Measurements from ENCODE around the gene CTNNA2. TPM values are rescaled to one million over a fixed set of nuclear protein-coding genes. Genes with fewer than 3 reads are reported as not detected.

Gene CTNNA2
- total and polyA plus RNA-seq, 9 donors: 0.32 to 1.4 (median 0.37) TPM; not detected in 3

DNA sequence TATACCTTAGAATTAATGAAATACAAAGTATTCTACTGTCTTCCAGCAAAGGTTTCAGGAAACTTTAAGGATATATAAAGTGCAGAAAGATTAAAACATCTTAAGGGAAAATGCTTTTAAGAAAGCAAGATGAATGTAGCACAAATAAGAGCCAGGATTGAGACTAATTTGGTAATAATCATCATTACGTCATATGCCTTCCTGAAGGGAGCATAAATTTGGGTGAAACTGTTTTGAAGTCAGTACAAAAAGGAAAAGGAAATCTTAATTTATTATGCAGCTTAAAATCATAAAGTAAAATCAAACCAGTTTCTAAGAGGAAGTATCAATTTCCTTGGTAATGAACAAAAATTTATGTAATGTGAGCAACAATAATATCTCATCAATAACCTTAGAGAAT lies 221.7 kb downstream of the CTNNA2 start:
- intact Hi-C loops (cut with DNase I): no loop called here
- WGBS, 3 donors: 63 to 85% (median 72%) methylated on average over 1 of the region's 1 CpG
- Histone ChIP-seq H3K9me3 (no peaks in the 10 kb centered on the region), H3K36me3 (no peaks in the 10 kb centered on the region), H3K27me3 (no peaks in the 10 kb centered on the region), H3K4me3 (no peak overlapping the region), H3K27ac (no peak overlapping the region), H3K4me1 (ENCODE audit: insufficient read depth) (no peaks in the 10 kb centered on the region)
- DNase-seq: no peak
- TF ChIP-seq POLR2A (IDR thresholded peaks at IDR 0.05) (no peak), EP300 (IDR thresholded peaks at IDR 0.05) (no peak), CTCF (IDR thresholded peaks at IDR 0.05) (no peak)

DNA sequence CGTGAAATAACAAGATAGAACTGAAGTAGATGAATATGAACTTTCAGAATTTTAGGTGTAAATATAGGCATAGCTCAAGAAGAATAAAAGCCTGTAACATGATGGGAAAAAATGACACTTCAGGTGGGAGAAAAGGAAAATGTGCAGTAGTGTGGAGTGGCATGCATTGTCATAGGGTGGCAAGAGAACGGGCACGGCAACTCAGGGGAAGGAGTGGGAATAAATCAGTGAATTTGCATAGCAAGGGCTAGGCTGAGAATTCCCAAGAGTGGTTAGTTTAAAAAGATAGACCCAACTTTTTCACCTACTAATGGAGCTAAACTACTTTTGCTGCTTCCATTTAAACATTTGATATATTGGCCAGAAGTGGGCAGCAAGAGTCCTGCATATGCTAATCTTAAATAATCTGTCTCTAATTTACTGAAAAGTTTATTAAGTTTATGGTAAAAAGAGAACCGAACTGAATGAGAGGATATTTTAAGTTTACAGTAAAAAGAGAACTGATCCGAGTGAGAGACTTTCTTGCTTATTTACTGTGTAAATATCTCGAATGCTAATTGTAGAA lies 228.1 kb downstream of the CTNNA2 start:
- no peak overlapping the region for H3K4me3 ChIP-seq
- intact Hi-C loops (cut with DNase I): no loop called here
- H3K27ac ChIP-seq: no peak overlapping the region
- TF ChIP-seq CTCF (IDR thresholded peaks at IDR 0.05) (no peak), POLR2A (IDR thresholded peaks at IDR 0.05) (no peak), EP300 (IDR thresholded peaks at IDR 0.05) (no peak)
- H3K4me1 ChIP-seq (ENCODE audit: insufficient read depth): no peaks in the 10 kb centered on the region
- H3K27me3 ChIP-seq: no peaks in the 10 kb centered on the region
- WGBS, 3 donors: 76 to 85% (median 76%) methylated on average over 6 of the region's 6 CpGs
- H3K36me3 ChIP-seq: no peaks in the 10 kb centered on the region
- no peak for DNase-seq
- H3K9me3 ChIP-seq: no peaks in the 10 kb centered on the region

- no peaks in the 10 kb centered on the region for H3K27me3 ChIP-seq
- no peaks in the 10 kb centered on the region for H3K9me3 ChIP-seq
- no peak overlapping the region for H3K27ac ChIP-seq
- DNase-seq: no peak
- no peak overlapping the region for H3K4me3 ChIP-seq
- TF ChIP-seq EP300 (IDR thresholded peaks at IDR 0.05): no peak
- TF ChIP-seq POLR2A (IDR thresholded peaks at IDR 0.05): no peak
- TF ChIP-seq CTCF (IDR thresholded peaks at IDR 0.05): no peak
- no peaks in the 10 kb centered on the region for H3K4me1 ChIP-seq (ENCODE audit: insufficient read depth)
- H3K36me3 ChIP-seq: no peaks in the 10 kb centered on the region
- intact Hi-C loops (cut with DNase I): no loop called here
- 83 to 94% (median 90%) methylated on average over 6 of the region's 6 CpGs for WGBS, 3 donors
Observed at GRCh38 chr2:79750321-79750720, 237.5 kb downstream of the CTNNA2 start.

- Histone ChIP-seq H3K4me3 (no peak overlapping the region), H3K27me3 (no peaks in the 10 kb centered on the region), H3K4me1 (ENCODE audit: insufficient read depth) (no peaks in the 10 kb centered on the region), H3K9me3 (no peaks in the 10 kb centered on the region), H3K27ac (no peak overlapping the region), H3K36me3 (no peaks in the 10 kb centered on the region)
- TF ChIP-seq EP300 (IDR thresholded peaks at IDR 0.05): no peak
- no peak for TF ChIP-seq POLR2A (IDR thresholded peaks at IDR 0.05)
- TF ChIP-seq CTCF (IDR thresholded peaks at IDR 0.05): no peak
- intact Hi-C loops (cut with DNase I): no loop called here
- WGBS, 3 donors: 80 to 94% (median 86%) methylated on average over 4 of the region's 4 CpGs
- DNase-seq: no peak
Observed at GRCh38 chr2:79757526-79757925, 244.7 kb downstream of the CTNNA2 start.
